ENCODE measurements around the gene UGT1A3. TPM values are rescaled to one million over a fixed set of nuclear protein-coding genes. Genes with fewer than 3 reads are reported as not detected.
"Not testable (repeated sequence)": the region's sequence is repeated elsewhere in the genome, so short reads cannot be mapped to it uniquely, and the experiment has no call there.

The UGT1A3 gene
- total and polyA plus RNA-seq, 4 donors: 7.0 to 61.6 (median 18.2) TPM; not detected in 1

DNA sequence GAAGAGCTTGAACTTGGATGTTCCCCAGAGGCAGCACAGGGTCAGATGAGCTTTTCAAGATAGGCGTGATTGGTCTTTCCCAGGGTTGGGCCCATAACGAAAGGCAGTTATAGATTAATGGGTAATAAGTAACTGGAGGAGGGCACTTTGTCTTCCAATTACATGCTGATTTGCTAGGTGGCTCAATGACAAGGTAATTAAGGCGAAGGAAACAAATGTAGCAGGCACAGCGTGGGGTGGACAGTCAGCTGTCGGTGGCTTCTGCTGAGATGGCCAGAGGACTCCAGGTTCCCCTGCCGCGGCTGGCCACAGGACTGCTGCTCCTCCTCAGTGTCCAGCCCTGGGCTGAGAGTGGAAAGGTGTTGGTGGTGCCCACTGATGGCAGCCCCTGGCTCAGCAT lies 10.3 kb upstream of the UGT1A3 start, which contains the start of gene UGT1A4 (continued):
- TF ChIP-seq, protein P1, sequence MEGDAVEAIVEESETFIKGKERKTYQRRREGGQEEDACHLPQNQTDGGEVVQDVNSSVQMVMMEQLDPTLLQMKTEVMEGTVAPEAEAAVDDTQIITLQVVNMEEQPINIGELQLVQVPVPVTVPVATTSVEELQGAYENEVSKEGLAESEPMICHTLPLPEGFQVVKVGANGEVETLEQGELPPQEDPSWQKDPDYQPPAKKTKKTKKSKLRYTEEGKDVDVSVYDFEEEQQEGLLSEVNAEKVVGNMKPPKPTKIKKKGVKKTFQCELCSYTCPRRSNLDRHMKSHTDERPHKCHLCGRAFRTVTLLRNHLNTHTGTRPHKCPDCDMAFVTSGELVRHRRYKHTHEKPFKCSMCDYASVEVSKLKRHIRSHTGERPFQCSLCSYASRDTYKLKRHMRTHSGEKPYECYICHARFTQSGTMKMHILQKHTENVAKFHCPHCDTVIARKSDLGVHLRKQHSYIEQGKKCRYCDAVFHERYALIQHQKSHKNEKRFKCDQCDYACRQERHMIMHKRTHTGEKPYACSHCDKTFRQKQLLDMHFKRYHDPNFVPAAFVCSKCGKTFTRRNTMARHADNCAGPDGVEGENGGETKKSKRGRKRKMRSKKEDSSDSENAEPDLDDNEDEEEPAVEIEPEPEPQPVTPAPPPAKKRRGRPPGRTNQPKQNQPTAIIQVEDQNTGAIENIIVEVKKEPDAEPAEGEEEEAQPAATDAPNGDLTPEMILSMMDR (IDR thresholded peaks at IDR 0.05; ENCODE audit: low read depth, low read length, missing input control): no peak
- TF ChIP-seq SP1 (IDR thresholded peaks at IDR 0.05) (peak; percentile 89), EGR1 (IDR thresholded peaks at IDR 0.05; ENCODE audit: low read depth in 2 of 2) (peak in 1 of 2 donors; percentile 50), TAF1 (conservative IDR thresholded peaks at IDR 0.05) (peak; percentile 96), GABPA (IDR thresholded peaks at IDR 0.05 in 1 of 2, conservative IDR thresholded peaks at IDR 0.05 in 1 of 2) (peak in 1 of 2 donors; percentile 31), JUND (IDR thresholded peaks at IDR 0.05) (peak; percentile 66 to 81)
- TF ChIP-seq, protein P2, sequence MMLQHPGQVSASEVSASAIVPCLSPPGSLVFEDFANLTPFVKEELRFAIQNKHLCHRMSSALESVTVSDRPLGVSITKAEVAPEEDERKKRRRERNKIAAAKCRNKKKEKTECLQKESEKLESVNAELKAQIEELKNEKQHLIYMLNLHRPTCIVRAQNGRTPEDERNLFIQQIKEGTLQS (IDR thresholded peaks at IDR 0.05): no peak

DNA sequence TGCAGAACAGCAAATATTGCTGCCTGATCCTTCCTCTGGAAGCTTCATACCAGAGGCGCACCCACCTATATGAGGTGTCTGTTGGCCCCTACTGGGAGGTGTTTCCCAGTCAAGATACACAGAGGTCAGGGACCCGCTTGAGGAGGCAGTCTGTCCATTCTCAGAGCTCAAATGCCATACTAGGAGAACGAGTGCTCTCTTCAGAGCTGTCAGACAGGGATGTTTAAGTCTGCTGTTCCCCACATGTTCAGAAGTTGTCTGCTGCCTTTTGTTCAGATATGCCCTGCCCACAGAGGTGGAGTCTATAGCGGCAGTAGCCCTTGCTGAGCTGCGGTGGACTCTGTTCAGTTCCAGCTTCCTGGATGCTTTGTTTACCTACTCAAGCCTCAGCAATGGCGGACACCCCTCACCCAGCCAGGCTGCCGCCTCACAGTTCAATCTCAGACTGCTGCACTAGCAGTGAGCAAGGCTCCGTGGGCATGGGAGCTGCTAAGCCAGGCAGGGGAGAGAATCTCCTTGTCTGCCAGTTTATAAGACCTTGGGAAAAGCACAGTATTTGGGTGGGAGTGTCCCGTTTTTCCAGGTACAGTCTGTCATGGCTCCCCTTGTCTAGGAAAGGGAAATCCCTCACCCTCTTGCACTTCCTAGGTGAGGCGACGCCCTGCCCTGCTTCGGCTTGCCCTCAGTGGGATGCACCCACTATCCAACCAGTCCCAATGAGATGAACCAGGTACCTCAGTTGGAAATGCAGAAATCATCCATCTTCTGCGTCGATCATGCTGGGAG lies 8.2 kb downstream of the UGT1A3 start:
- WGBS: 61% methylated on average over 14 of the region's 14 CpGs
- peaks cover 14 to 47% (median 29%) of the 10 kb centered on the region in 4 donors for H3K4me1 ChIP-seq (ENCODE audit: control insufficient read depth in 4 of 4, insufficient read depth in 4 of 4, low read length in 3 of 4)
- not testable (repeated sequence) for H3K36me3 ChIP-seq (ENCODE audit: control insufficient read depth in 4 of 4, insufficient read depth in 3 of 4, low read depth in 1 of 4, low read length in 3 of 4); DNase-seq (ENCODE audit: low spot score); H3K9me3 ChIP-seq (ENCODE audit: control insufficient read depth in 4 of 4, low read length in 3 of 4); H3K27me3 ChIP-seq (ENCODE audit: control insufficient read depth in 4 of 4, insufficient read depth in 4 of 4, low read length in 3 of 4); H3K4me3 ChIP-seq (ENCODE audit: low read depth in 1 of 3, low read length in 3 of 3); H3K9ac ChIP-seq (ENCODE audit: low read depth in 1 of 2, low read length in 2 of 2); H3K27ac ChIP-seq (ENCODE audit: low read depth in 1 of 2, low read length in 2 of 2)
- peak in 1 of 2 donors; percentile 44 for TF ChIP-seq RAD21 (IDR thresholded peaks at IDR 0.05)
- peak; percentile 27 for TF ChIP-seq FOXA1 (IDR thresholded peaks at IDR 0.05)
- TF ChIP-seq YY1 (IDR thresholded peaks at IDR 0.05): peak; percentile 91
- peak; percentile 34 for TF ChIP-seq FOXA2 (IDR thresholded peaks at IDR 0.05)
- peak; percentile 64 to 73 for TF ChIP-seq RXRA (IDR thresholded peaks at IDR 0.05)
- peak; percentile 76 to 83 for TF ChIP-seq HNF4A (conservative IDR thresholded peaks at IDR 0.05)
- peak; percentile 74 for TF ChIP-seq SP1 (IDR thresholded peaks at IDR 0.05)
- peak; percentile 21 to 50 for TF ChIP-seq JUND (IDR thresholded peaks at IDR 0.05)

DNA sequence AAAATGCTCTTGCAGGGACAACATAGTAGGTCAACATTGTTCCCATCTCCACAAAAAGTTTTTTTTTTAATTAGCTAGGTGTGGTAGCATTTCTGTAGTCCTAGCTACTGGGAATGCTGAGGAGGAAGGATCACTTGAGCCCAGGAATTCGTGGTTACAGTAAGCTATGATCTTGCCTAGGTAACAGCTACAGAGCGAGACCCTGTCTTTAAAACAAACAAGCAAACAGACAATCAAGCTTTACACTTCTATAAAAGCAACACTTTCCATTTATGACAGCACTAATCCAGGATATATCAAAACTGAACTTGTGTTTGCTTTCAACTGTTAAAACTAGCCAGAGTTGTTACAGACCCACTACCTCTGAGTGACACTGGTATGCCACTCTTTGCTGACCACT lies 12.0 kb downstream of the UGT1A3 start:
- H3K4me1 ChIP-seq (ENCODE audit: control insufficient read depth in 4 of 4, insufficient read depth in 4 of 4, low read length in 3 of 4): peaks cover 24 to 69% (median 41%) of the 10 kb centered on the region in 4 donors
- WGBS: 81% methylated on average over 2 of the region's 2 CpGs
- no peak for DNase-seq (ENCODE audit: low spot score)
- TF ChIP-seq, protein P2 (IDR thresholded peaks at IDR 0.05): no peak
- no peak for TF ChIP-seq HNF4A (conservative IDR thresholded peaks at IDR 0.05)
- no peak for TF ChIP-seq GABPA (IDR thresholded peaks at IDR 0.05 in 1 of 2, conservative IDR thresholded peaks at IDR 0.05 in 1 of 2)
- TF ChIP-seq RXRA (IDR thresholded peaks at IDR 0.05): no peak
- no peak for TF ChIP-seq FOXA1 (IDR thresholded peaks at IDR 0.05)
- TF ChIP-seq, protein P1 (IDR thresholded peaks at IDR 0.05; ENCODE audit: low read depth, low read length, missing input control): no peak
- TF ChIP-seq, protein P3, sequence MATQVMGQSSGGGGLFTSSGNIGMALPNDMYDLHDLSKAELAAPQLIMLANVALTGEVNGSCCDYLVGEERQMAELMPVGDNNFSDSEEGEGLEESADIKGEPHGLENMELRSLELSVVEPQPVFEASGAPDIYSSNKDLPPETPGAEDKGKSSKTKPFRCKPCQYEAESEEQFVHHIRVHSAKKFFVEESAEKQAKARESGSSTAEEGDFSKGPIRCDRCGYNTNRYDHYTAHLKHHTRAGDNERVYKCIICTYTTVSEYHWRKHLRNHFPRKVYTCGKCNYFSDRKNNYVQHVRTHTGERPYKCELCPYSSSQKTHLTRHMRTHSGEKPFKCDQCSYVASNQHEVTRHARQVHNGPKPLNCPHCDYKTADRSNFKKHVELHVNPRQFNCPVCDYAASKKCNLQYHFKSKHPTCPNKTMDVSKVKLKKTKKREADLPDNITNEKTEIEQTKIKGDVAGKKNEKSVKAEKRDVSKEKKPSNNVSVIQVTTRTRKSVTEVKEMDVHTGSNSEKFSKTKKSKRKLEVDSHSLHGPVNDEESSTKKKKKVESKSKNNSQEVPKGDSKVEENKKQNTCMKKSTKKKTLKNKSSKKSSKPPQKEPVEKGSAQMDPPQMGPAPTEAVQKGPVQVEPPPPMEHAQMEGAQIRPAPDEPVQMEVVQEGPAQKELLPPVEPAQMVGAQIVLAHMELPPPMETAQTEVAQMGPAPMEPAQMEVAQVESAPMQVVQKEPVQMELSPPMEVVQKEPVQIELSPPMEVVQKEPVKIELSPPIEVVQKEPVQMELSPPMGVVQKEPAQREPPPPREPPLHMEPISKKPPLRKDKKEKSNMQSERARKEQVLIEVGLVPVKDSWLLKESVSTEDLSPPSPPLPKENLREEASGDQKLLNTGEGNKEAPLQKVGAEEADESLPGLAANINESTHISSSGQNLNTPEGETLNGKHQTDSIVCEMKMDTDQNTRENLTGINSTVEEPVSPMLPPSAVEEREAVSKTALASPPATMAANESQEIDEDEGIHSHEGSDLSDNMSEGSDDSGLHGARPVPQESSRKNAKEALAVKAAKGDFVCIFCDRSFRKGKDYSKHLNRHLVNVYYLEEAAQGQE (IDR thresholded peaks at IDR 0.05): no peak
- H3K9me3 ChIP-seq (ENCODE audit: control insufficient read depth in 4 of 4, low read length in 3 of 4): no peaks in the 10 kb centered on the region
- no peak overlapping the region for H3K27ac ChIP-seq (ENCODE audit: low read depth in 1 of 2, low read length in 2 of 2)
- peaks cover 0 to 4% (median 2%) of the 10 kb centered on the region in 4 donors for H3K36me3 ChIP-seq (ENCODE audit: control insufficient read depth in 4 of 4, insufficient read depth in 3 of 4, low read depth in 1 of 4, low read length in 3 of 4)
- H3K27me3 ChIP-seq (ENCODE audit: control insufficient read depth in 4 of 4, insufficient read depth in 4 of 4, low read length in 3 of 4): no peaks in the 10 kb centered on the region
- no peak overlapping the region for H3K9ac ChIP-seq (ENCODE audit: low read depth in 1 of 2, low read length in 2 of 2)
- H3K4me3 ChIP-seq (ENCODE audit: low read depth in 1 of 3, low read length in 3 of 3): no peak overlapping the region

Data from liver (tissue), 9 donors.